Upper lobe of left lung (tissue), 4 donors: ENCODE measurements around the gene CADPS.

Experiments
- CTCF ChIP-seq, 6 experiments: fragments of 450-650 bp in 4 of 6; fragments of 200-600 bp in 2 of 6; sonication (generic) in 2 of 6; IDR thresholded peaks; one replicate each; pipeline ENCODE4 v1.5.1; 2016 to 2019; ENCODE audit warnings: antibody characterized with exemption in 6 of 6
- POLR2A ChIP-seq, 4 donors: fragments of 450-650 bp; IDR thresholded peaks; one replicate each; pipeline ENCODE4 v1.5.1; 2016 to 2017; ENCODE audit warnings: antibody characterized with exemption in 4 of 4, mild to moderate bottlenecking in 2 of 4

DNA sequence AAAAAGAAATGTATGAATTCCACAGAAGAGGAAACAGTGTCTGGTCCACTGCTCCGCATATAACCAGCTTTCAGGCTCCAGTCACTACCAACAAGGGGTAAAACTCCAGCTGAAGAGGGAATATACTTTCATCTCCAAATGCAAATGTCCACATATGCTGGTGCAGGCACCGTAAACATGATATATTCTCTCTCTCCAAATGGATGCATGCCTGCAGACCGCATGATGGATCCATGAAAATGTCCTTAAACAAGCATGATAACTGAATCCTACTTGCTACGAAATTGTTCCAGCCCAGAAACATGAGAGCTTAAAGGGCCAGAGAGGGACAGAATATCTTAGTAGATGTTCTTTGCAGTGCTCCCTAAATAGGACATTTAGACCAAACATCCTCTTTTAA is 351.5 kb downstream of the CADPS start:
- TF ChIP-seq CTCF (IDR thresholded peaks at IDR 0.05): no peak
- no peak for TF ChIP-seq POLR2A (IDR thresholded peaks at IDR 0.05)
